CD4-positive, alpha-beta memory T cell (primary cell): ENCODE results near the gene PRDM15. TPM values are rescaled to one million over a fixed set of nuclear protein-coding genes. Genes with fewer than 3 reads are reported as not detected.

Experiments used
- polyA plus RNA-seq, 2 donors: library from polyadenylated mRNA; unstranded; fragments of 300-500 nt; fragmentation: Illumina TruSeq; gene quantifications; one replicate each; pipeline ENCODE4 v1.2.3, GENCODE V29; 2021
- total RNA-seq, 2 experiments: library from RNA; stranded (reverse); gene quantifications; one replicate each; pipeline ENCODE4 v1.2.3, GENCODE V29; 2021

Gene PRDM15
- total and polyA plus RNA-seq, 4 experiments from 2014 or later = 0.50 to 14.3 (median 8.8) TPM

Other genes starting within 250 kb of the PRDM15 start
- under 1 TPM; 0.26 to 0.36 TPM for gene RIPK4, start 112.3 kb downstream of the PRDM15 start, total RNA-seq
- gene RIPK4, start 112.3 kb downstream of the PRDM15 start, polyA plus RNA-seq = under 1 TPM in 1 of 2 donors, not detected in 1; 0.16 TPM
- 10 to 100 TPM; 10.5 to 11.0 TPM for gene C2CD2, start 74.7 kb upstream of the PRDM15 start, total RNA-seq
- gene C2CD2, start 74.7 kb upstream of the PRDM15 start, polyA plus RNA-seq = 1 to 10 TPM; 1.9 to 3.5 TPM
- 10 to 100 TPM; 20.4 to 21.7 TPM for gene ZBTB21, start 131.0 kb upstream of the PRDM15 start, total RNA-seq
- 1 to 10 TPM; 4.3 to 6.7 TPM for gene ZBTB21, start 131.0 kb upstream of the PRDM15 start, polyA plus RNA-seq
- 1 to 10 TPM in 1 of 2 experiments, under 1 TPM in 1; 0.58 to 1.1 TPM for gene UMODL1, start 192.0 kb upstream of the PRDM15 start, total RNA-seq
- under 1 TPM in 1 of 2 donors, not detected in 1; 0.08 TPM for gene UMODL1, start 192.0 kb upstream of the PRDM15 start, polyA plus RNA-seq